IMR-90 (cell line): ENCODE measurements around the gene SLC25A21. TPM values are rescaled to one million over a fixed set of nuclear protein-coding genes. Genes with fewer than 3 reads are reported as not detected.

ENCODE experiments used
- ATAC-seq: fragments of 200-7000 bp; cut with Tn5 transposase; 2 replicates; pipeline ENCODE4 v1.9.1; 2020; ENCODE audit warnings: low read depth, mild to moderate bottlenecking, moderate library complexity
- BruUV-seq: library from RNA; stranded (reverse); fragments of 400-500 nt; replicated peaks from 2 replicates; lab custom pipeline; 2021; lab: Mats Ljungman, UMichigan
- CTCF ChIA-PET: fragments of 300-600 bp; formaldehyde crosslinking; extraction: SDS; loops from one replicate; lab custom pipeline; 2021; ENCODE audit warnings: antibody characterized with exemption; lab: Yijun Ruan, JAX
- POLR2A ChIA-PET: fragments of 300-600 bp; sonication (Branson Sonifier 250); formaldehyde crosslinking; loops from one replicate; lab custom pipeline; 2022; ENCODE audit warnings: antibody characterized with exemption; ENCODE audit not compliant: unreplicated experiment; lab: Charles Lee
- DNase-seq: peaks from one replicate; pipeline ENCODE4 v3.0.0; 2013
- H2AFZ ChIP-seq: replicated peaks from 2 replicates; pipeline ENCODE3; 2013; ENCODE audit warnings: low read length, mild to moderate bottlenecking; ENCODE audit not compliant: poor library complexity
- H2AK5ac ChIP-seq: 2 replicates; pipeline ENCODE4 v1.6.1; 2013; ENCODE audit warnings: low read depth, low read length, inconsistent platforms
- H2AK9ac ChIP-seq: replicated peaks from 2 replicates; pipeline ENCODE3; 2013; ENCODE audit warnings: mild to moderate bottlenecking, low read depth, low read length, moderate library complexity; ENCODE audit not compliant: poor library complexity
- H2BK120ac ChIP-seq: 2 replicates; pipeline ENCODE4 v1.6.1; 2013; ENCODE audit warnings: low read depth, low read length, inconsistent platforms
- H2BK15ac ChIP-seq: 3 replicates; pipeline ENCODE4 v1.6.1; 2013; ENCODE audit warnings: low read depth, low read length, inconsistent platforms
- H2BK20ac ChIP-seq: 2 replicates; pipeline ENCODE4 v1.6.1; 2013; ENCODE audit warnings: low read depth, mild to moderate bottlenecking, inconsistent platforms, low read length, moderate library complexity
- H2BK5ac ChIP-seq: 2 replicates; pipeline ENCODE4 v1.6.1; 2013; ENCODE audit warnings: mild to moderate bottlenecking, low read depth, low read length, inconsistent platforms; ENCODE audit not compliant: poor library complexity, severe bottlenecking
- H3K14ac ChIP-seq: replicated peaks from 2 replicates; pipeline ENCODE4 v1.6.1; 2013; ENCODE audit warnings: low read depth, low read length, inconsistent platforms
- H3K18ac ChIP-seq: 2 replicates; pipeline ENCODE4 v1.6.1; 2013; ENCODE audit warnings: low read depth, low read length, control low read depth
- H3K23ac ChIP-seq: 2 replicates; pipeline ENCODE4 v1.6.1; 2013; ENCODE audit warnings: low read depth, low read length, inconsistent platforms
- H3K27ac ChIP-seq: 2 replicates; pipeline ENCODE4 v1.5.1; 2013; ENCODE audit warnings: mild to moderate bottlenecking, control low read depth, low read length; ENCODE audit not compliant: insufficient read depth
- H3K27me3 ChIP-seq: 2 replicates; pipeline ENCODE4 v1.6.1; 2013; ENCODE audit warnings: low read length; ENCODE audit not compliant: control insufficient read depth, insufficient read depth
- H3K36me3 ChIP-seq: 2 replicates; pipeline ENCODE4 v1.6.1; 2013; ENCODE audit warnings: low read length, mixed read lengths; ENCODE audit not compliant: control insufficient read depth, insufficient read depth
- H3K4ac ChIP-seq: 2 replicates; pipeline ENCODE4 v1.6.1; 2013; ENCODE audit warnings: low read depth, low read length, inconsistent platforms
- H3K4me1 ChIP-seq: 2 replicates; pipeline ENCODE4 v1.6.1; 2013; ENCODE audit warnings: low read length, mixed read lengths; ENCODE audit not compliant: control insufficient read depth, insufficient read depth
- H3K4me2 ChIP-seq: 2 replicates; pipeline ENCODE4 v1.6.1; 2013; ENCODE audit warnings: low read depth, mild to moderate bottlenecking, control low read depth, low read length, moderate library complexity
- H3K4me3 ChIP-seq: 2 replicates; pipeline ENCODE4 v1.5.1; 2013; ENCODE audit warnings: low read depth, mild to moderate bottlenecking, control low read depth, low read length, moderate library complexity; ENCODE audit not compliant: insufficient read depth
- H3K56ac ChIP-seq: 2 replicates; pipeline ENCODE4 v1.6.1; 2013; ENCODE audit warnings: low read length, inconsistent platforms; ENCODE audit not compliant: insufficient read depth; ENCODE audit errors: extremely low read depth
- H3K79me1 ChIP-seq, 2 experiments: 2 replicates each; pipeline ENCODE4 v1.6.1; 2013; ENCODE audit warnings: low read length in 2 of 2, inconsistent platforms in 1 of 2, low read depth in 1 of 2
- H3K9ac ChIP-seq: 2 replicates; pipeline ENCODE4 v1.6.1; 2013; ENCODE audit warnings: low read depth, low read length, control low read depth
- H3K9me1 ChIP-seq: 2 replicates; pipeline ENCODE4 v1.6.1; 2013; ENCODE audit warnings: low read length, inconsistent platforms; ENCODE audit not compliant: insufficient read depth
- H3K9me3 ChIP-seq: 2 replicates; pipeline ENCODE4 v1.6.1; 2013; ENCODE audit warnings: low read length; ENCODE audit not compliant: control insufficient read depth, insufficient read depth
- H4K20me1 ChIP-seq: 2 replicates; pipeline ENCODE4 v1.6.1; 2013; ENCODE audit warnings: low read length, inconsistent platforms; ENCODE audit not compliant: insufficient read depth
- H4K5ac ChIP-seq: 2 replicates; pipeline ENCODE4 v1.6.1; 2013; ENCODE audit warnings: mild to moderate bottlenecking, low read depth, low read length, control low read depth
- H4K8ac ChIP-seq, 2 experiments: 2 replicates each; pipeline ENCODE4 v1.6.1; 2013; ENCODE audit warnings: low read depth in 2 of 2, low read length in 2 of 2, control low read depth in 1 of 2, inconsistent platforms in 1 of 2
- H4K91ac ChIP-seq: 2 replicates; pipeline ENCODE4 v1.6.1; 2013; ENCODE audit warnings: low read depth, low read length, inconsistent platforms; ENCODE audit not compliant: insufficient read depth
- BHLHE40 ChIP-seq: fragments of 150-350 bp; IDR thresholded peaks from 2 replicates; pipeline ENCODE4 v1.6.1; 2016; ENCODE audit warnings: mild to moderate bottlenecking, low read depth, low read length
- CEBPB ChIP-seq: IDR thresholded peaks from 2 replicates; pipeline ENCODE4 v1.6.1; 2012; ENCODE audit warnings: low read depth, low read length, improper control_type of control experiment
- CHD1 ChIP-seq: IDR thresholded peaks from 2 replicates; pipeline ENCODE4 v1.6.1; 2012; ENCODE audit warnings: low read depth, low read length, improper control_type of control experiment
- CTCF ChIP-seq: conservative IDR thresholded peaks from 2 replicates; pipeline ENCODE4 v1.5.1; 2012; ENCODE audit warnings: mild to moderate bottlenecking, low read depth, low read length, improper control_type of control experiment
- FOS ChIP-seq: fragments of 150-350 bp; IDR thresholded peaks from 2 replicates; pipeline ENCODE4 v1.6.1; 2016; ENCODE audit warnings: low read depth, low read length
- MAFK ChIP-seq: IDR thresholded peaks from 2 replicates; pipeline ENCODE4 v1.6.1; 2012; ENCODE audit warnings: low read depth, low read length, improper control_type of control experiment
- MAZ ChIP-seq: IDR thresholded peaks from 2 replicates; pipeline ENCODE4 v1.6.1; 2012; ENCODE audit warnings: low read depth, mild to moderate bottlenecking, low read length, improper control_type of control experiment, moderate library complexity, borderline replicate concordance
- MXI1 ChIP-seq: IDR thresholded peaks from 2 replicates; pipeline ENCODE4 v1.6.1; 2012; ENCODE audit warnings: low read depth, mild to moderate bottlenecking, low read length, moderate library complexity, borderline replicate concordance
- NFE2L2 ChIP-seq: fragments of 150-350 bp; IDR thresholded peaks from 2 replicates; pipeline ENCODE4 v1.6.1; 2016; ENCODE audit warnings: low read depth, mild to moderate bottlenecking, low read length
- POLR2A ChIP-seq: IDR thresholded peaks from 2 replicates; pipeline ENCODE4 v1.6.1; 2012; ENCODE audit warnings: mild to moderate bottlenecking, low read depth, low read length
- RAD21 ChIP-seq: IDR thresholded peaks from 2 replicates; pipeline ENCODE4 v1.6.1; 2012; ENCODE audit warnings: low read length, improper control_type of control experiment
- RCOR1 ChIP-seq: IDR thresholded peaks from 2 replicates; pipeline ENCODE4 v1.6.1; 2012; ENCODE audit warnings: mild to moderate bottlenecking, low read length, improper control_type of control experiment; ENCODE audit not compliant: insufficient replicate concordance
- RFX5 ChIP-seq: IDR thresholded peaks from 2 replicates; pipeline ENCODE4 v1.8.0; 2012; ENCODE audit warnings: low read depth, mild to moderate bottlenecking, low read length, moderate library complexity
- SMC3 ChIP-seq: fragments of 150-350 bp; IDR thresholded peaks from 2 replicates; pipeline ENCODE4 v1.6.1; 2016; ENCODE audit warnings: low read depth, mild to moderate bottlenecking, antibody characterized with exemption, low read length, moderate library complexity
- WGBS, 2 experiments: methylation state at CpG; one replicate each; pipeline versions ENCODE4 v1.1.5 to v1.1.7; 2013; ENCODE audit warnings: missing lambda C conversion rate in 2 of 2; ENCODE audit not compliant: insufficient read length in 1 of 2; ENCODE audit errors: extremely low coverage in 2 of 2; 5-methylcytosine and 5-hydroxymethylcytosine counted together
- dilution Hi-C: fragments of 300-500 bp; cut with HindIII; formaldehyde crosslinking; loops from one replicate; pipeline ENCODE4 v1.14.3; 2018; ENCODE audit warnings: low sequenced_read_pairs; ENCODE audit not compliant: unreplicated experiment
- in situ Hi-C: fragments of 300-500 bp; cut with MboI; formaldehyde crosslinking; loops from 3 replicates; pipeline ENCODE4 v1.14.3; 2019; ENCODE audit warnings: low sequenced_read_pairs, inconsistent platforms, mixed read lengths
- intact Hi-C: fragments of 100-400 bp; cut with micrococcal nuclease; formaldehyde crosslinking; loops from 2 replicates; pipeline ENCODE4 v1.10.0; 2022
- polyA plus RNA-seq, 3 experiments: library from polyadenylated mRNA; depleted of rRNA; stranded (reverse); fragments of >200 nt; gene quantifications; 2 replicates each; pipeline ENCODE4 v1.2.3, GENCODE V29; 2012; ENCODE audit warnings: low replicate concordance in 1 of 3
- total RNA-seq: library from RNA; depleted of rRNA; stranded (reverse); fragments of >200 nt; gene quantifications from 2 replicates; pipeline ENCODE4 v1.2.3, GENCODE V29; 2012
- TF ChIP-seq, protein P1 (sequence below): fragments of 150-350 bp; IDR thresholded peaks from 2 replicates; pipeline ENCODE4 v1.6.1; 2017; ENCODE audit warnings: mild to moderate bottlenecking, antibody characterized with exemption, low read length, low read depth
- TF ChIP-seq, protein P2 (sequence below): fragments of 150-350 bp; IDR thresholded peaks from 2 replicates; pipeline ENCODE4 v1.6.1; 2016; ENCODE audit warnings: low read depth, mild to moderate bottlenecking, low read length, moderate library complexity, borderline replicate concordance

SLC25A21 gene
- total and polyA plus RNA-seq, 2 of the 4 experiments (the other 2 are of a cell fraction), result 0.62 to 0.90 TPM

DNA sequence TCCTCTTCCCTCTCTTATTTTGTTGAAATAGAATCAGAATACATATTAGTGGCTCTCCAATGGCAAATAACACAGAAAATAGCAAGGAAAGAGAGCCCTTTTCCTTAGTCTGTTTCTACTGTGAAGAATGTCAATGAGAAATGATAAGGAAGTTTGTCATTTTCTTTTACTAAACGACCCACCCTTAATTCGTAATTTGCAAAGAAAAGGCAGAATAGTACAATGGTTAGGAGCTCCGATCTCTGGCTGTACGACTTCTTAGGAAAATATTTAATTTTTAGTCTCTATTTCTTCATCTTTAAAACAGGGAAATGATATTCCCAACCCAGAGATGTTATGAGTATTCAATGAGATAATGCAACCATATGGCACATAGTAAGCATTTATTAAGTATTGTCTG is 504.7 kb downstream of the SLC25A21 start:
- Histone ChIP-seq H2AK9ac (no peak overlapping the region), H2AFZ (no peak overlapping the region), H3K9me1 (no peaks in the 10 kb centered on the region), H2BK15ac (no peak overlapping the region), H3K9ac (no peak overlapping the region), H4K20me1 (no peaks in the 10 kb centered on the region), H2AK5ac (no peak overlapping the region), H3K4me2 (no peak overlapping the region), H3K14ac (no peak overlapping the region), H2BK20ac (no peak overlapping the region), H3K4ac (no peak overlapping the region), H4K91ac (no peak overlapping the region), H3K23ac (no peak overlapping the region), H2BK120ac (no peak overlapping the region), H3K27me3 (peaks cover 43% of the 10 kb centered on the region), H3K4me3 (no peak overlapping the region), H3K27ac (no peak overlapping the region), H4K5ac (no peak overlapping the region), H3K56ac (no peak overlapping the region), H3K9me3 (peaks cover 6% of the 10 kb centered on the region), H3K36me3 (no peaks in the 10 kb centered on the region), H3K18ac (no peak overlapping the region), H3K4me1 (peaks cover 3% of the 10 kb centered on the region; the same call in 1 of the 2 replicates), H4K8ac (no peak overlapping the region), H3K79me1 (no peaks in the 10 kb centered on the region), H2BK5ac (no peak overlapping the region)
- POLR2A ChIA-PET, result no interaction called here
- intact Hi-C loops, result no loop called here
- no peak for ATAC-seq
- no TSS peak for BruUV-seq
- no peak for DNase-seq
- WGBS, 2 experiments, result no CpG with 5 or more reads among the region's 4 CpGs
- CTCF ChIA-PET, result interaction anchor here (0.8 kb wide), 1 partner anchor 16 kb away, joined by 5 read pairs; no protein-coding TSS in a partner anchor
- in situ Hi-C loops, result no loop called here
- dilution Hi-C loops, result no loop called here
- TF ChIP-seq SMC3 (no peak), MAFK (no peak), NFE2L2 (no peak), CTCF (no peak), CHD1 (no peak), RCOR1 (no peak), FOS (no peak), MXI1 (no peak), MAZ (no peak), CEBPB (no peak), RFX5 (no peak), RAD21 (no peak), POLR2A (no peak), BHLHE40 (no peak)
- TF ChIP-seq, protein P1, sequence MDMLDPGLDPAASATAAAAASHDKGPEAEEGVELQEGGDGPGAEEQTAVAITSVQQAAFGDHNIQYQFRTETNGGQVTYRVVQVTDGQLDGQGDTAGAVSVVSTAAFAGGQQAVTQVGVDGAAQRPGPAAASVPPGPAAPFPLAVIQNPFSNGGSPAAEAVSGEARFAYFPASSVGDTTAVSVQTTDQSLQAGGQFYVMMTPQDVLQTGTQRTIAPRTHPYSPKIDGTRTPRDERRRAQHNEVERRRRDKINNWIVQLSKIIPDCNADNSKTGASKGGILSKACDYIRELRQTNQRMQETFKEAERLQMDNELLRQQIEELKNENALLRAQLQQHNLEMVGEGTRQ, result no peak
- TF ChIP-seq, protein P2, sequence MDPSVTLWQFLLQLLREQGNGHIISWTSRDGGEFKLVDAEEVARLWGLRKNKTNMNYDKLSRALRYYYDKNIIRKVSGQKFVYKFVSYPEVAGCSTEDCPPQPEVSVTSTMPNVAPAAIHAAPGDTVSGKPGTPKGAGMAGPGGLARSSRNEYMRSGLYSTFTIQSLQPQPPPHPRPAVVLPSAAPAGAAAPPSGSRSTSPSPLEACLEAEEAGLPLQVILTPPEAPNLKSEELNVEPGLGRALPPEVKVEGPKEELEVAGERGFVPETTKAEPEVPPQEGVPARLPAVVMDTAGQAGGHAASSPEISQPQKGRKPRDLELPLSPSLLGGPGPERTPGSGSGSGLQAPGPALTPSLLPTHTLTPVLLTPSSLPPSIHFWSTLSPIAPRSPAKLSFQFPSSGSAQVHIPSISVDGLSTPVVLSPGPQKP, result no peak
